ENCODE results near the gene ZSCAN21.

DNA sequence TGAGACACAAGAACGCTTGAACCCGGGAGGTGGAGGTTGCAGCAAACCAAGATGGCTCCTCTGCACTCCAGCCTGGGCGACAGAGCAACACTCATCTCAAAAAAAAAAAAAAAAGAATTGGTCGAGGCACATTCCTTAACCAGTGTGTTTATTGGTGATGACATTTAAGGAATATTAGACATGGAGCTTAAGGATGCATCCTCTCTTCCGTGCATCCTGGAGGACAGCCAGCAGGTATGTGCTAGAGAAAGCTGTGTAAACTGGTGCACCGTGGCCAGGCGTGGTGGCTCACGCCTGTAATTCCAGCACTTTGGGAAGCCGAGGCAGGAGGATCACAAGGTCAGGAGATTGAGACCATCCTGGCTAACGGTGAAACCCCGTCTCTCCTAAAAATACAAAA, 22.4 kb upstream of the ZSCAN21 start:
- TF ChIP-seq ZNF138 (tag by site-specific recombination; IDR thresholded peaks at IDR 0.05; ENCODE audit: borderline replicate concordance) (no peak), ZNF792 (tag by site-specific recombination; IDR thresholded peaks at IDR 0.05) (no peak), TCF7L2 (IDR thresholded peaks at IDR 0.05; ENCODE audit: borderline replicate concordance, low read depth, low read length) (no peak), RBAK (tag by site-specific recombination; IDR thresholded peaks at IDR 0.05) (no peak), CTCF (tag by site-specific recombination; IDR thresholded peaks at IDR 0.05) (no peak)
- TF ChIP-seq, protein P1, sequence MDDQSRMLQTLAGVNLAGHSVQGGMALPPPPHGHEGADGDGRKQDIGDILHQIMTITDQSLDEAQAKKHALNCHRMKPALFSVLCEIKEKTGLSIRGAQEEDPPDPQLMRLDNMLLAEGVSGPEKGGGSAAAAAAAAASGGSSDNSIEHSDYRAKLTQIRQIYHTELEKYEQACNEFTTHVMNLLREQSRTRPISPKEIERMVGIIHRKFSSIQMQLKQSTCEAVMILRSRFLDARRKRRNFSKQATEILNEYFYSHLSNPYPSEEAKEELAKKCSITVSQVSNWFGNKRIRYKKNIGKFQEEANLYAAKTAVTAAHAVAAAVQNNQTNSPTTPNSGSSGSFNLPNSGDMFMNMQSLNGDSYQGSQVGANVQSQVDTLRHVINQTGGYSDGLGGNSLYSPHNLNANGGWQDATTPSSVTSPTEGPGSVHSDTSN (CRISPR knock-in tag; IDR thresholded peaks at IDR 0.05): no peak
- TF ChIP-seq, protein P2, sequence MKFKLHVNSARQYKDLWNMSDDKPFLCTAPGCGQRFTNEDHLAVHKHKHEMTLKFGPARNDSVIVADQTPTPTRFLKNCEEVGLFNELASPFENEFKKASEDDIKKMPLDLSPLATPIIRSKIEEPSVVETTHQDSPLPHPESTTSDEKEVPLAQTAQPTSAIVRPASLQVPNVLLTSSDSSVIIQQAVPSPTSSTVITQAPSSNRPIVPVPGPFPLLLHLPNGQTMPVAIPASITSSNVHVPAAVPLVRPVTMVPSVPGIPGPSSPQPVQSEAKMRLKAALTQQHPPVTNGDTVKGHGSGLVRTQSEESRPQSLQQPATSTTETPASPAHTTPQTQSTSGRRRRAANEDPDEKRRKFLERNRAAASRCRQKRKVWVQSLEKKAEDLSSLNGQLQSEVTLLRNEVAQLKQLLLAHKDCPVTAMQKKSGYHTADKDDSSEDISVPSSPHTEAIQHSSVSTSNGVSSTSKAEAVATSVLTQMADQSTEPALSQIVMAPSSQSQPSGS (tag by site-specific recombination; IDR thresholded peaks at IDR 0.05; ENCODE audit: low read depth): no peak
